ENCODE data around the gene HNRNPH2. TPM values are rescaled to one million over a fixed set of nuclear protein-coding genes. Genes with fewer than 3 reads are reported as not detected.
A peak's percentile ranks its signal among the peaks of the same experiment; 100 is the strongest.

The HNRNPH2 gene
- total and polyA plus RNA-seq, 10 of the 15 experiments (the other 5 are each of a cell fraction or from before 2014, with no cell fraction given) = 34.5 to 102 (median 61.4) TPM

- ATAC-seq = peak; percentile 85
- RAD21 ChIA-PET (ENCODE audit: unreplicated experiment) = interaction anchor here (1.0 kb wide), 1 partner anchor 42 kb away, joined by 4 read pairs; the partner anchor contains the start of gene TIMM8A
- Histone ChIP-seq H3K79me2 (ENCODE audit: control insufficient read depth, insufficient read depth, low read length) (peaks cover 28% of the 10 kb centered on the region), H3K27ac (ENCODE audit: control insufficient read depth, insufficient read depth) (peak within 1 kb of the TSS; percentile 76), H3K4me3 (peak within 1 kb of the TSS; percentile 72), H3K27me3 (replicated peaks in 1 of 2; ENCODE audit: control insufficient read depth in 2 of 2, insufficient read depth in 2 of 2, low read length in 1 of 2) (no peaks in the 10 kb centered on the region), H3K4me2 (ENCODE audit: control insufficient read depth, insufficient read depth) (peak within 1 kb of the TSS; percentile 72), H3K9ac (ENCODE audit: control insufficient read depth, insufficient read depth, low read length) (peak within 1 kb of the TSS; percentile 88), H2AFZ (ENCODE audit: control insufficient read depth, low read depth, low read length) (peak within 1 kb of the TSS; percentile 85), H3K36me3 (ENCODE audit: control insufficient read depth in 2 of 2, insufficient read depth in 2 of 2, low read length in 1 of 2) (no peaks in the 10 kb centered on the region; a peak in 1 of 4 replicates), H3K9me3 (replicated peaks; ENCODE audit: control insufficient read depth, insufficient read depth, low read length) (no peaks in the 10 kb centered on the region), H4K20me1 (ENCODE audit: control insufficient read depth, insufficient read depth) (no peaks in the 10 kb centered on the region), H3K4me1 (ENCODE audit: control insufficient read depth, insufficient read depth, low read length) (no peaks in the 10 kb centered on the region)
- POLR2A ChIA-PET = interaction anchor here (1.2 to 2.6 kb wide), 4 partner anchors 14 to 43 kb away, joined by 3 to 12 read pairs (median 6); partner anchors contain the start of genes GLA and TIMM8A
- whole genome bisulfite sequencing (ENCODE audit: insufficient coverage, insufficient replicate concordance, low lambda C conversion rate, missing lambda C conversion rate) = 28% methylated on average over 47 of the region's 47 CpGs
- in situ Hi-C loops (cut with MboI) = no loop called here
- CTCF ChIA-PET = interaction anchor here (0.6 to 2.1 kb wide), 8 partner anchors 11 to 42 kb away, joined by 3 to 9 read pairs (median 4); partner anchors contain the start of gene TIMM8A
- peak; percentile 63 for DNase-seq (ENCODE audit: low read depth, low spot score)
- intact Hi-C loops (cut with micrococcal nuclease; ENCODE audit: unreplicated experiment) = loop anchor here (2.0 to 5.0 kb wide), 2 partner anchors 18 to 569 kb away; partner anchors contain the start of genes CSTF2 and HNRNPH2
- BruUV-seq (replicated peaks) = TSS peak; percentile 79
- SMC1A ChIA-PET (ENCODE audit: uncharacterized antibody, unreplicated experiment) = interaction anchor here (1.1 to 2.0 kb wide), 4 partner anchors 22 to 42 kb away, joined by 4 to 6 read pairs (median 5); partner anchors contain the start of gene TIMM8A
- FAIRE-seq = no peak
- TF ChIP-seq SREBF2 (IDR thresholded peaks at IDR 0.05; ENCODE audit: low read length) (no peak), MEF2A (IDR thresholded peaks at IDR 0.05; ENCODE audit: insufficient read depth, low read depth, low read length) (no peak), FOXM1 (IDR thresholded peaks at IDR 0.05; ENCODE audit: low read depth, low read length) (no peak), HCFC1 (IDR thresholded peaks at IDR 0.05; ENCODE audit: low read length) (peak; percentile 48), MEF2B (IDR thresholded peaks at IDR 0.05; ENCODE audit: partially characterized antibody, poor library complexity, severe bottlenecking) (peak; percentile 21), POLR2A (IDR thresholded peaks at IDR 0.05; ENCODE audit: low read depth, low read length) (peak; percentile 98), MTA2 (IDR thresholded peaks at IDR 0.05; ENCODE audit: low read depth) (no peak; the same call in 1 of the 2 replicates), CREM (IDR thresholded peaks at IDR 0.05; ENCODE audit: low read depth) (peak; percentile 39; the same call in 1 of the 2 replicates), EZH2 (IDR thresholded peaks at IDR 0.05; ENCODE audit: borderline replicate concordance, control insufficient read depth, low read depth, low read length) (no peak), NFYB (IDR thresholded peaks at IDR 0.05; ENCODE audit: insufficient read depth, low read depth, low read length) (no peak), NR2F1 (conservative IDR thresholded peaks at IDR 0.05) (0 out of 2 replicates have a peak, but pooled peaks have one; percentile 35), RCOR1 (conservative IDR thresholded peaks at IDR 0.05; ENCODE audit: low read depth, low read length) (no peak), BCL11A (IDR thresholded peaks at IDR 0.05; ENCODE audit: low read depth, low read length) (no peak), TCF3 (IDR thresholded peaks at IDR 0.05; ENCODE audit: borderline replicate concordance, insufficient read depth, low read depth, low read length) (no peak), CHD4 (IDR thresholded peaks at IDR 0.05) (no peak), ZBTB4 (CRISPR knock-in tag; IDR thresholded peaks at IDR 0.05) (no peak), NFXL1 (IDR thresholded peaks at IDR 0.05; ENCODE audit: borderline replicate concordance) (no peak), ETV6 (conservative IDR thresholded peaks at IDR 0.05 in 1 of 2, IDR thresholded peaks at IDR 0.05 in 1 of 2; ENCODE audit: borderline replicate concordance in 1 of 2, low read depth in 1 of 2) (peak in 1 of 2 experiments; percentile 84; a peak in 2 of 4 replicates)
These were observed 17.1 kb upstream of the HNRNPH2 start, which contains the start of gene RPL36A for GRCh38 chrX:101390664-101391525. Gene RPL36A (plus strand): TSS chrX:101391011. CDS start chrX:101391044, 33 bp downstream.
